Measurements from ENCODE around the gene PCDH18.
"Not testable (repeated sequence)": the region's sequence is repeated elsewhere in the genome, so short reads cannot be mapped to it uniquely, and the experiment has no call there.

GRCh38 chr4:137479657-137480056, 52.6 kb downstream of the PCDH18 start:
- TF ChIP-seq ISL1 (CRISPR knock-in tag; IDR thresholded peaks at IDR 0.05); SNAI2 (CRISPR knock-in tag; IDR thresholded peaks at IDR 0.05); ZNF565 (CRISPR knock-in tag; conservative IDR thresholded peaks at IDR 0.05; ENCODE audit: low read depth); PATZ1 (CRISPR knock-in tag; IDR thresholded peaks at IDR 0.05; ENCODE audit: borderline replicate concordance); TSHZ2 (CRISPR knock-in tag; IDR thresholded peaks at IDR 0.05); ZFP3 (CRISPR knock-in tag; IDR thresholded peaks at IDR 0.05); TCF4 (CRISPR knock-in tag; IDR thresholded peaks at IDR 0.05; ENCODE audit: borderline replicate concordance); ZC3H10 (CRISPR knock-in tag; IDR thresholded peaks at IDR 0.05); POU6F1 (CRISPR knock-in tag; IDR thresholded peaks at IDR 0.05; ENCODE audit: borderline replicate concordance, low read depth); RARB (CRISPR knock-in tag; IDR thresholded peaks at IDR 0.05); ZFP30 (CRISPR knock-in tag; IDR thresholded peaks at IDR 0.05); ARNTL (CRISPR knock-in tag; IDR thresholded peaks at IDR 0.05; ENCODE audit: borderline replicate concordance, low read depth): not testable (repeated sequence)
